Measurements from ENCODE around the gene CD200R1.

Gene CD200R1

DNA sequence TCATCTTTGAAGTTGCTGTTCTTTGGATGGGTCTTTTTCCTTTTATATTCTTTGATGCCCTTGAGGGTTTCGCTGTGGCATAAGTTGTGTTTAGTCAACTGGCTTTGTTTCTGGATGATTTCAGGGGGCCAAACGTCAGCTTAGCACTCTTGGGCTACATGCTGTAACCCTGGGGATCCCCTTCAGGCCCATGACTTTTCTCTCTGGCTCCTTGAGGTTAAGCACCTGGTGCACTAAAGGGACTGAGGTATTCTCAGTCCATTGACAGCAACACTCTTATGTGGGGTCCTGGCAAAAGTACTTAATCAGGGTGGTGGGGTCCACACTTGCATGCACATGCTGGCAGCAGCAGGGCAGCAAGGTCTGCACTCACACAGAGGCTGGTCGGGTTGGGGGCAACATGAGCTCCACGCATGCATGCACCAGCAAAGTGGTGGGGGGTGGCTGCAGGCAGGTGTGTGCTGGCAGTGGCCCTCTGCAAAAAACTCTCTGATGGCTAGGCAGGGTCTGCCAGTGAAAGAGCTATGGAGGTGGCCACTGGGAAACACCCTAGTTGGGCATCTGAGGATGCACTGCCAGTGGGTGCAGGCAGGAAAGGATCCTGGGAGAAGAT lies 90.1 kb downstream of the CD200R1 start:
- no peak for DNase-seq

DNA sequence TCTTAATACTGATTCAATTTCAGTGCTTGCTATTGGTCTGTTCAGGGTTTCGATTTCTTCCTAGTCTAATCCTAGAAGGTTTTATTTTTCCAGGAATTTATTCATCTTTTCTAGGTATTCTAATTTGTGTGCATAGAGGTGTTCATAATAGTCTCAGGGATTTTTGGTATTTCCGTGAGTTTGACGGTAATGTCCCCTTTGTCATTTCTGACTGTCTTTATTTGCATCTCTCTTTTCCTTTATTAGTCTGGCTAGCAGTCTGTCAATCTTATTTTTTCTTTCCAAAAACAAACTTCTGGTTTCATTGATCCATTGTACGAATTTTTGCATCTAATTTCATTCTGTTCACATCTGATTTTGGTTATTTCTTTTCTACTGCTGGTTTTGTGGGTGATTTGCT lies 93.0 kb downstream of the CD200R1 start:
- no peak for DNase-seq

DNA sequence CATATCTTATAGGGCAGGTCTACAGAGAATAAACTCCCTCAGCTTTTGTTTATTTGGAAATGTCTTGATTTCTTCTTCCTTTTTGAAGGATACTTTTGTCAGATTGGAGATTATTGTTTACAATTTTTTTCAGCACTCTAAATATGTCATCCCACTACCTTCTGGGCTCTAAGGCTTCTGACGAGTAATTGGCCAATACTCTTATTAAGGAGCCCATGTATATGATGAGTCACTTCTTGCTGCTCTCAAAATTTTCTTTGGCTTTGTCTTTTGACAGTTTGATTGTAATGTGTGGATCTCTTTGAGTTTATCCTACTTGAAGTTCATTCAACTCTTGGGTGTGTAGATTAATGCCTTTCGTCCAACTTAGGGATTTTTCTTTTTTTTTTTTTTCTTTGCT lies 99.3 kb downstream of the CD200R1 start:
- DNase-seq: no peak

- DNase-seq: no peak
These were observed 100.2 kb downstream of the CD200R1 start for GRCh38 chr3:112874725-112875124.

- no peak for DNase-seq
These were observed 101.3 kb downstream of the CD200R1 start for GRCh38 chr3:112873632-112874031.

DNA sequence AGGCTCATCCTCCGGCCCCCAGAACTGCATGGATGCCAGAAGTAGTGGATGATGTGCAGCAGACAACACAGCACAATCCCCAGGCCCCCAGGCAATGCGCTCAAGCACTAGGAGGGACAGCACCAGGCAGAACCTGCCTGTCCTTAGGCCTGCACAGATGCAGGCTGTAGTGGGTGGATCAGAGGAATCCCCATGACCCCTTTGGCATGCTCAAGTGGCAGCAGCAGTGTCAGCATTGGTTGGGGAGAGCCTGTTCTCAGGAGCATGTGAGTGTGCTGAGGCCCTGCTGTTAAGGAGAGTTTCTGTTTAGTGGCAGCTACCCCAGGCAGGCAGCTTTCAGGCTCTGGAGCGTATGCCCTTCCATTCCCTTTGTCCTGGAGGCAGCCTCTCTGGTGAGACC lies 103.2 kb downstream of the CD200R1 start:
- DNase-seq: no peak
